OCI-LY3 (cell line): Measurements from ENCODE around the gene HIPK4.

Experiments
- H2AFZ ChIP-seq: fragments of 200-600, 300-600 bp; shearing (Covaris generic); 2 replicates; pipeline ENCODE4 v1.6.0; 2014; ENCODE audit warnings: antibody characterized with exemption, low read depth, low read length
- H3K27ac ChIP-seq: fragments of 200-600, 300-600 bp; sonication (generic); 2 replicates; pipeline ENCODE4 v1.5.1; 2014; ENCODE audit warnings: mild to moderate bottlenecking, low read length, moderate library complexity, mixed read lengths
- H3K27me3 ChIP-seq: fragments of 200-600, 300-600 bp; sonication (generic); 2 replicates; pipeline ENCODE4 v1.6.1; 2014; ENCODE audit warnings: low read depth, low read length, mixed read lengths
- H3K36me3 ChIP-seq: fragments of 200-600, 300-600 bp; sonication (generic); replicated peaks from 2 replicates; pipeline ENCODE3; 2014; ENCODE audit warnings: low read depth, low read length, mixed read lengths
- H3K4me1 ChIP-seq: fragments of 300-600, 200-600 bp; sonication (generic); 2 replicates; pipeline ENCODE4 v1.6.1; 2014; ENCODE audit warnings: low read length, mixed read lengths
- H3K4me2 ChIP-seq: fragments of 200-600, 300-600 bp; sonication (generic); 2 replicates; pipeline ENCODE4 v1.6.1; 2014; ENCODE audit warnings: low read length, mixed read lengths
- H3K4me3 ChIP-seq: fragments of 300-600, 200-600 bp; sonication (generic); 2 replicates; pipeline ENCODE4 v1.5.1; 2014; ENCODE audit warnings: antibody characterized with exemption, mild to moderate bottlenecking, low read length, moderate library complexity
- H3K79me2 ChIP-seq: fragments of 300-600, 200-600 bp; shearing (Covaris generic); 2 replicates; pipeline ENCODE4 v1.6.1; 2014; ENCODE audit warnings: mild to moderate bottlenecking, low read length, mixed read lengths
- H3K9ac ChIP-seq: fragments of 300-600, 200-600 bp; shearing (Covaris generic); 2 replicates; pipeline ENCODE4 v1.6.0; 2014; ENCODE audit warnings: mild to moderate bottlenecking, low read length, moderate library complexity
- H3K9me3 ChIP-seq: fragments of 200-600, 300-600 bp; shearing (Covaris generic); 2 replicates; pipeline ENCODE4 v1.6.1; 2014; ENCODE audit warnings: low read length, mixed read lengths; ENCODE audit not compliant: insufficient read depth
- H4K20me1 ChIP-seq: fragments of 200-600, 300-600 bp; sonication (generic); 2 replicates; pipeline ENCODE4 v1.6.1; 2016; ENCODE audit warnings: low read length, mixed read lengths; ENCODE audit not compliant: insufficient read depth
- EZH2phosphoT487 ChIP-seq: fragments of 200-600 bp; shearing (Covaris generic); IDR thresholded peaks from 2 replicates; pipeline ENCODE4 v1.6.1; 2018; ENCODE audit warnings: antibody characterized with exemption, mixed run types, low read depth
- TF ChIP-seq, protein P1 (sequence below): fragments of 200-600, 300-600 bp; sonication (generic); IDR thresholded peaks from 2 replicates; pipeline ENCODE4 v1.5.1; 2014; ENCODE audit warnings: antibody characterized with exemption, low read length, low read depth

HIPK4 gene

DNA sequence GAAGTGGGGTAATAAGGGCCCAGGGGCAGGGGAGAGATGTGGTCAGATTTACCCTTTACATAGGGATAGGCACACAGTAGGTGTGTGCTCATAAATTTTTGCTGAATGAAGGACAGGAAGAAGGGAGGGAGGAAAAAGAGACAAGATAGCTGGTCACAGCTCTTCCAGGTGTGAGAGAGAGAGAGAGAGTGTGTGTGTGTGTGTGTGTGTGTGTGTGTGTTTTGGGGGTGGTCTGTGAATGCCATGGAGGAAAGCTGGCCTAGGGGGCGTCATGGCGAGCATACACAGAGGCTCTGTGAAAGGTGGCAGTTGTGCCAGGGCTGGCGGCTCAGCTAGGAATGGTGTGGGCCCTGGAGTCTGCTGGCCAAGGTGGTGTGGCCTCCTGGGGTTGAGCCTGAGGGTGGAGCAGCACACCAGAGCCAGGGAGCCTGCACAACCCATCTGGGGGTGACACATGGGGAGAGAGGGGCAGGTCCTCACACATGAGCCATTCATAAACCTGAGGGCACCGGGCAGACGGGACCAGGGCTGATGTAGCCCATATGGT, 29.2 kb upstream of the HIPK4 start:
- H3K36me3 ChIP-seq, result peaks cover 8% of the 10 kb centered on the region
- no peak for TF ChIP-seq EZH2phosphoT487
- TF ChIP-seq, protein P1, sequence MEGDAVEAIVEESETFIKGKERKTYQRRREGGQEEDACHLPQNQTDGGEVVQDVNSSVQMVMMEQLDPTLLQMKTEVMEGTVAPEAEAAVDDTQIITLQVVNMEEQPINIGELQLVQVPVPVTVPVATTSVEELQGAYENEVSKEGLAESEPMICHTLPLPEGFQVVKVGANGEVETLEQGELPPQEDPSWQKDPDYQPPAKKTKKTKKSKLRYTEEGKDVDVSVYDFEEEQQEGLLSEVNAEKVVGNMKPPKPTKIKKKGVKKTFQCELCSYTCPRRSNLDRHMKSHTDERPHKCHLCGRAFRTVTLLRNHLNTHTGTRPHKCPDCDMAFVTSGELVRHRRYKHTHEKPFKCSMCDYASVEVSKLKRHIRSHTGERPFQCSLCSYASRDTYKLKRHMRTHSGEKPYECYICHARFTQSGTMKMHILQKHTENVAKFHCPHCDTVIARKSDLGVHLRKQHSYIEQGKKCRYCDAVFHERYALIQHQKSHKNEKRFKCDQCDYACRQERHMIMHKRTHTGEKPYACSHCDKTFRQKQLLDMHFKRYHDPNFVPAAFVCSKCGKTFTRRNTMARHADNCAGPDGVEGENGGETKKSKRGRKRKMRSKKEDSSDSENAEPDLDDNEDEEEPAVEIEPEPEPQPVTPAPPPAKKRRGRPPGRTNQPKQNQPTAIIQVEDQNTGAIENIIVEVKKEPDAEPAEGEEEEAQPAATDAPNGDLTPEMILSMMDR, result no peak

DNA sequence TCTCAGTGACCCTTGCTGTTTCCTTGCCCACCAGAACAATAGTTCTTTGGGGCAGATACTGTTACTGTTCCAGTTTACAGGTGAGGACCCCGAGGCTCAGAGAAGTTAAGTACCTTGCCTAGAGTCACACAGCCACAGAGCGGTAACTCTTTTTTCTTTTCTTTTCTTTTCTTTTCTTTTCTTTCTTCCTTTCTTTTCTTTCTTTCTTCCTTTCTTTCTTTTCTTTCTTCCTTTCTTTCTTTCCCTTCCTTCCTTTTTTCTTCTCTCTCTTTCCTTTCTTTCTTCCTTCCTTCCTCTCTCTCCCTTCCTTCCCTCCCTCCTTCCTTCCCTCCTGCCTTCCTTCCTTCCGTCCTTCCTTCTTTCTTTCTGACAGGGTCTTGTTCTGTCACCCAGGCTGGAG, 28.1 kb upstream of the HIPK4 start:
- no peak overlapping the region for H2AFZ ChIP-seq
- no peaks in the 10 kb centered on the region for H3K27me3 ChIP-seq
- H4K20me1 ChIP-seq, result no peaks in the 10 kb centered on the region
- no peak overlapping the region for H3K27ac ChIP-seq
- H3K79me2 ChIP-seq, result no peaks in the 10 kb centered on the region
- H3K9ac ChIP-seq, result no peak overlapping the region
- no peak overlapping the region for H3K4me2 ChIP-seq
- H3K4me3 ChIP-seq, result no peak overlapping the region
- peaks cover 5% of the 10 kb centered on the region for H3K4me1 ChIP-seq
- TF ChIP-seq, protein P1, result no peak
- TF ChIP-seq EZH2phosphoT487, result no peak
- no peaks in the 10 kb centered on the region for H3K9me3 ChIP-seq
- H3K36me3 ChIP-seq, result peaks cover 8% of the 10 kb centered on the region

More for the DNA sequence above, 29.2 kb upstream of the HIPK4 start:
- Histone ChIP-seq H3K4me3 (no peak overlapping the region), H3K4me1 (peaks cover 5% of the 10 kb centered on the region), H3K4me2 (no peak overlapping the region), H3K9ac (no peak overlapping the region), H2AFZ (no peak overlapping the region), H3K27me3 (no peaks in the 10 kb centered on the region), H3K79me2 (no peaks in the 10 kb centered on the region), H4K20me1 (no peaks in the 10 kb centered on the region), H3K9me3 (no peaks in the 10 kb centered on the region), H3K27ac (no peak overlapping the region)

DNA sequence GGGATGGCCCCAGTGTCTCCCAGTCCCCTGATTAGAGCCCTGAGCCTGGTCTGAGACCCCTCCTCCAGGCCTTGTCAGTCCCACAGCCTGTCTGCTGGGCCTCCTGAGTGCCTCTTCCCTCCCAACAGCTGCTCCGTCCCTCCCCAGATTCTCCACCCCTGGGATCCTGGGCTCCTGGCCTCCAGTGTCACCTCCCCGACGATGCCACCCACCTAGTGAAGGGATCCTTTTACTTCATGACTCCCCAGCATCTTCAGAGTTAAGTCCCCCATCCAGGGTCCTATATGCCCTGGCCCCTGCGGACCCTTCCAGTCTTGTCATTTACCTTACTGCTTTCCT, 27.6 kb upstream of the HIPK4 start:
- peaks cover 4% of the 10 kb centered on the region for H3K36me3 ChIP-seq
- H3K4me2 ChIP-seq, result no peak overlapping the region
- H3K4me3 ChIP-seq, result no peak overlapping the region
- no peaks in the 10 kb centered on the region for H3K9me3 ChIP-seq
- no peaks in the 10 kb centered on the region for H3K79me2 ChIP-seq
- no peaks in the 10 kb centered on the region for H4K20me1 ChIP-seq
- no peak for TF ChIP-seq EZH2phosphoT487
- TF ChIP-seq, protein P1, result no peak
- H3K4me1 ChIP-seq, result peaks cover 5% of the 10 kb centered on the region
- H3K27ac ChIP-seq, result no peak overlapping the region
- no peak overlapping the region for H3K9ac ChIP-seq
- H3K27me3 ChIP-seq, result no peaks in the 10 kb centered on the region
- H2AFZ ChIP-seq, result no peak overlapping the region

DNA sequence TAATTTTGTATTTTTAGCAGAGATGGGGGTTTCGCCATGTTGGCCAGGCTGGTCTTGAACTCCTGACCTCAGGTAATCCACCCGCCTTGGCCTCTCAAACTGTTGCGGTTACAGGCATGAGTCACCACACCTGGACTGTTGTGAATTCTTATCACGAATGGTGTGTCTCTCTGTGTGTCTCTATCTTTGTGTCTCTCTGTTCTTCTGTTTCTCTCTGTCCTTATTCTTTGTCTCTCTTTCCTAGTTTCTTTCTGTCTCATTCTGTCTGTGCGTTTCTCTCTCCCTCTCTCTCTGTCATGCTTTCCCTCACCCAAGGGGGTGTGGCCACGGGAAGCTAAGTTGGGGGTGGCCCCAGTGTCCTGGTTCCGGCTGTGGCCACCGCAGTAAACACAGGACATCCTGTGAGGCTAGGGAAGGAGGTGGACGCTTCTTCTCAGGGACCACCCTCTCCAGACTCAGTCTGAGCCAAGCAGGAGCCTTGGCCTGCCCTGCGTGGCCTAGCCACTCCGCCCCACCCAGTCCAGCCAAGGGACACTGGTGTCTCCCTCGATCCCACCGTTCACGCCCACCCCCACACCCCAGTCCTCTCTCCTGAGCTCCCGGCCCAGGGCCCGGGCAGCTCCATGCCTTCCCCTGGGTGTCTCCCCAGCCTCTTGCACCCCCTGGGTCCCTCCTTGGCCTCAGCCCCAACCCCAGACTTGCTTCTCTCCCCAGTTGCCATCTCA, 27.1 kb upstream of the HIPK4 start:
- TF ChIP-seq, protein P1, result no peak
- TF ChIP-seq EZH2phosphoT487, result no peak
- no peak overlapping the region for H3K9ac ChIP-seq
- no peak overlapping the region for H3K4me3 ChIP-seq
- H3K79me2 ChIP-seq, result no peaks in the 10 kb centered on the region
- H3K36me3 ChIP-seq, result no peaks in the 10 kb centered on the region
- H3K4me2 ChIP-seq, result no peak overlapping the region
- no peaks in the 10 kb centered on the region for H3K27me3 ChIP-seq
- H3K9me3 ChIP-seq, result no peaks in the 10 kb centered on the region
- H2AFZ ChIP-seq, result no peak overlapping the region
- no peak overlapping the region for H3K27ac ChIP-seq
- peaks cover 5% of the 10 kb centered on the region for H3K4me1 ChIP-seq
- no peaks in the 10 kb centered on the region for H4K20me1 ChIP-seq
